OCI-LY1 (cell line): ENCODE data around the gene SERPINA5.

Experiments used
- EZH2 ChIP-seq: fragments of 200-600 bp; sonication (generic), shearing (Covaris generic); IDR thresholded peaks from 2 replicates; pipeline ENCODE4 v1.8.0; 2017; ENCODE audit warnings: borderline replicate concordance, mixed run types, mild to moderate bottlenecking, antibody characterized with exemption, low read length, moderate library complexity, mixed read lengths
- TF ChIP-seq, protein P1 (sequence below): fragments of 200-600 bp; sonication (generic), shearing (Covaris generic); IDR thresholded peaks from 2 replicates; pipeline ENCODE4 v1.5.1; 2017; ENCODE audit warnings: mild to moderate bottlenecking, antibody characterized with exemption, low read length, moderate library complexity, mixed read lengths

- TF ChIP-seq, protein P1, sequence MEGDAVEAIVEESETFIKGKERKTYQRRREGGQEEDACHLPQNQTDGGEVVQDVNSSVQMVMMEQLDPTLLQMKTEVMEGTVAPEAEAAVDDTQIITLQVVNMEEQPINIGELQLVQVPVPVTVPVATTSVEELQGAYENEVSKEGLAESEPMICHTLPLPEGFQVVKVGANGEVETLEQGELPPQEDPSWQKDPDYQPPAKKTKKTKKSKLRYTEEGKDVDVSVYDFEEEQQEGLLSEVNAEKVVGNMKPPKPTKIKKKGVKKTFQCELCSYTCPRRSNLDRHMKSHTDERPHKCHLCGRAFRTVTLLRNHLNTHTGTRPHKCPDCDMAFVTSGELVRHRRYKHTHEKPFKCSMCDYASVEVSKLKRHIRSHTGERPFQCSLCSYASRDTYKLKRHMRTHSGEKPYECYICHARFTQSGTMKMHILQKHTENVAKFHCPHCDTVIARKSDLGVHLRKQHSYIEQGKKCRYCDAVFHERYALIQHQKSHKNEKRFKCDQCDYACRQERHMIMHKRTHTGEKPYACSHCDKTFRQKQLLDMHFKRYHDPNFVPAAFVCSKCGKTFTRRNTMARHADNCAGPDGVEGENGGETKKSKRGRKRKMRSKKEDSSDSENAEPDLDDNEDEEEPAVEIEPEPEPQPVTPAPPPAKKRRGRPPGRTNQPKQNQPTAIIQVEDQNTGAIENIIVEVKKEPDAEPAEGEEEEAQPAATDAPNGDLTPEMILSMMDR = no peak
- TF ChIP-seq EZH2 = no peak
Measured at GRCh38 chr14:94555991-94556390, 25.2 kb upstream of the SERPINA5 start.
